Ovary (tissue), 9 donors: ENCODE measurements around the gene MCF2L. TPM values are rescaled to one million over a fixed set of nuclear protein-coding genes. Genes with fewer than 3 reads are reported as not detected.
A peak's percentile ranks its signal among the peaks of the same experiment; 100 is the strongest.

Source experiments
- DNase-seq, 5 donors: peaks; one replicate each; pipeline ENCODE4 v3.0.0-alpha.2; 2019 to 2020
- H3K27ac ChIP-seq, 2 donors: fragments of 200-600 bp; one replicate each; pipeline versions ENCODE4 v1.5.1 to v1.8.0; 2019 to 2022
- H3K27me3 ChIP-seq: fragments of 200-600 bp; one replicate; pipeline ENCODE4 v1.8.0; 2022
- H3K36me3 ChIP-seq: fragments of 200-600 bp; sonication (generic); one replicate; pipeline ENCODE4 v1.5.1; 2019
- H3K4me1 ChIP-seq: one replicate; pipeline ENCODE4 v1.8.1; 2013; ENCODE audit warnings: mild to moderate bottlenecking, moderate library complexity; ENCODE audit not compliant: insufficient read depth
- H3K4me3 ChIP-seq: fragments of 200-600 bp; sonication (generic); one replicate; pipeline ENCODE4 v1.5.1; 2017
- H3K9me3 ChIP-seq, 2 donors: fragments of 200-600 bp in 1 of 2; sonication (generic) in 1 of 2; one replicate each; pipeline versions ENCODE4 v1.5.1 to v1.8.1; 2013 to 2019; ENCODE audit warnings: mild to moderate bottlenecking in 1 of 2, moderate library complexity in 1 of 2
- CTCF ChIP-seq, 3 donors: fragments of 450-650 bp in 2 of 3; fragments of 200-600 bp in 1 of 3; IDR thresholded peaks; one replicate each; pipeline versions ENCODE4 v1.5.1 to v1.8.0; 2016 to 2022; ENCODE audit warnings: antibody characterized with exemption in 3 of 3, mild to moderate bottlenecking in 1 of 3
- EP300 ChIP-seq: sonication (generic); formaldehyde crosslinking; IDR thresholded peaks from one replicate; pipeline ENCODE4 v1.6.1; 2017; ENCODE audit warnings: antibody characterized with exemption
- POLR2A ChIP-seq: fragments of 450-650 bp; IDR thresholded peaks from one replicate; pipeline ENCODE4 v1.6.1; 2017; ENCODE audit warnings: antibody characterized with exemption, mild to moderate bottlenecking, moderate library complexity
- WGBS, 3 donors: extraction: QIAGEN DNeasy Blood & Tissue Kit in 1 of 3; methylation state at CpG; one replicate each; pipeline versions ENCODE4 v1.1.5 to v1.1.7; 2013 to 2017; 5-methylcytosine and 5-hydroxymethylcytosine counted together
- intact Hi-C, 4 donors: fragments of 100-400 bp; cut with DNase I; formaldehyde crosslinking; loops; one replicate each; pipeline versions ENCODE4 v1.11.0 to v1.15.1; 2022 to 2023
- polyA plus RNA-seq, 2 donors: library from polyadenylated mRNA; stranded (reverse); fragments of 200-250 nt in 1 of 2; fragments of 350-450 nt in 1 of 2; fragmentation: Illumina TruSeq in 1 of 2; extraction: RNeasy Lipid Tissue Mini Kit (QIAGEN cat#74804) in 1 of 2; gene quantifications; one replicate each; pipeline ENCODE4 v1.2.3, GENCODE V29; 2013 to 2014
- total RNA-seq, 7 donors: library from RNA; depleted of rRNA in 2 of 7; stranded (reverse); fragments of >200 nt in 2 of 7; fragmentation: NEBNext Ultra II Directional in 3 of 7; extraction: Animal tissue kit (Norgen Biotek cat#: 25700) in 3 of 7; gene quantifications; one replicate each; pipeline versions ENCODE4 v1.1.0 to v1.2.4, GENCODE V29; 2016 to 2023
- donor health status: DM: no; HTN: no; CAD: no; lungs with moderate emphysema.
- donor health status: DM: no; HTN: no; CAD: no.
- donor health status: Bipolar disorder and iron deficiency.
- donor health status: DM: yes; HTN: yes; CAD: no.
- donor health status: DM: no; HTN: no; CAD: no.
- donor health status: DM: yes; HTN: yes; CAD: no.

MCF2L gene
- total and polyA plus RNA-seq, 9 donors, result 5.6 to 22.2 (median 8.7) TPM

DNA sequence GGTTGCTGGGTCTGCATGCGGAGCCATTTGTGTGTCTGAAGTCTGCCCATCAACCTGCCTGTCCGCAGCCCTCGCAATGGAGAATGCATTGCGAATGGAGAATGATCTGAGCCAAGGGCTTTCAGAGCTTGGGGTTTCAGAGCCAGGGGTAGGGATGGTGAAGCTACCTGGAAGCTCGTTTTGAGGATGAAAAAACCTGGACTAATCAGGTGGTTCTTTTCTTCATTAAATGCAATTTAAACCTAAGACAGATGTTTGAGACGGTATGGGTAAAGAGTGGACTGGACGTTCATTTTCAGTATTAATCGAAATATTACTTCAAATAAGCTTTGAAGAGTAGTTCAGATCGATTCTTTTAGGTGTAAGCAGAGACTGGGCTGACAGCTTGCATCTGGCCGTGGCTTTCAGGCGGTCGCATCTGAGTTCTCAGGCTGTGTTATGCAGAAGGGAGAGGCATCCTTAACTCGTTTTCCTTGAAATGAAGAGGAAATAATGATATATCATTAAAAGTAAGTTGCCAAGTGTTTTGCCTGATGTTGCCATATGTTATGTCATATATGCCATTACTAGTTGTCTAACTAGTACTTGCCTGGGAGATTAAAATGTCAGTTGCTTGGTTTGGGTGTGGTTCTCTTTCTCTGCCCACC lies 801 bp downstream of the MCF2L start:
- Histone ChIP-seq H3K36me3 (no peaks in the 10 kb centered on the region), H3K9me3 (no peaks in the 10 kb centered on the region), H3K4me3 (peak overlapping the region; percentile 46), H3K27ac (peak overlapping the region in 1 of 2 donors; percentile 15), H3K27me3 (no peaks in the 10 kb centered on the region), H3K4me1 (peaks cover 3% of the 10 kb centered on the region)
- WGBS, 3 donors, result 5 to 10% (median 6%) methylated on average over 13 of the region's 13 CpGs
- TF ChIP-seq CTCF (IDR thresholded peaks at IDR 0.05) (no peak), EP300 (no peak), POLR2A (no peak)
- DNase-seq, result peak in 1 of 5 donors; percentile 25
- intact Hi-C loops, result no loop called here

DNA sequence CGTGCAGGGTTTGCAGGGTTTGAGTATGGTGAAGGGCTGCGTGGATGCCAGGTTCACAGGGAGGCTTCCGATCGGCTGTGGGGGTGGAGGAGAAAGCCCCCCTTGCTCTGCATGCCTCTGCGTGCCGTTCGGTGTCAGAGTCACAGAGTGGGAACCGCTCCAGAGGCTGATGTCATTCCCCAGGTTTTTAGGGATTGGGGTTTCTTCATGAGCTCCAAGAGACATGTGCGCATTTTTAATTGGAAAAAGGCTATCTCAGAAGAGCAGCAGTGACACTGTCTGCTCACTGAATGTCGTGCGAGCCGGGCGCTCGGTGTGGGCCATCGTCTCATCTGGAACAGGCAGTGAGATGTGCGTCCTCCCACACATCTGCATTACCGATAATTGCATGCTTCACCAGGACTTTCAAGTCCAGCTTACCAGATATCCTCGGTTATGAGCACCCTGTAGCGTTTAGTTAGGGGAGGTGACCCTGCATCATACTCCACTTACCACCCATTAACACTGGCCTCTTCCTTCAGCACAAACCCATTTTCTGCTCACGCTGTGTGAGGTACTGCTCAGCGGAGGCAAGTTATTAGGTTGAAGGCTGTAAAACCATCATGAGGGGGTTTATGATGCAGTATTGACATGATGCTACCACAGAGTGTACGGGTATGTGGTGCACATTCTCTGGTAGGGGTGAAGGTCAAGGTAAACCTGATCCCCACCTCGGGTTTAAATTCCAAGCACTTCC lies 1.7 kb downstream of the MCF2L start:
- peak in 3 of 5 donors; percentile 31 to 50 (median 48) for DNase-seq
- Histone ChIP-seq H3K4me1 (peaks cover 3% of the 10 kb centered on the region), H3K27ac (no peak overlapping the region), H3K36me3 (no peaks in the 10 kb centered on the region), H3K9me3 (no peaks in the 10 kb centered on the region), H3K27me3 (no peaks in the 10 kb centered on the region), H3K4me3 (no peak overlapping the region)
- TF ChIP-seq POLR2A, result no peak
- intact Hi-C loops, result no loop called here
- 31 to 56% (median 32%) methylated on average over 23 of the region's 23 CpGs for WGBS, 3 donors

- intact Hi-C loops, result no loop called here
- no peak for TF ChIP-seq POLR2A
- no peak for TF ChIP-seq CTCF (IDR thresholded peaks at IDR 0.05)
- no peak for TF ChIP-seq EP300
- WGBS, 3 donors, result 89 to 95% (median 90%) methylated on average over 6 of the region's 6 CpGs
These were observed 2.3 kb downstream of the MCF2L start for GRCh38 chr13:112971288-112971643.

GRCh38 chr13:112972258-112972657 lies 3.2 kb downstream of the MCF2L start:
- no peak overlapping the region for H3K27ac ChIP-seq
- H3K4me3 ChIP-seq, result no peak overlapping the region
- peaks cover 3% of the 10 kb centered on the region for H3K4me1 ChIP-seq
- 88 to 90% (median 90%) methylated on average over 1 of the region's 1 CpG for WGBS, 3 donors
- no peaks in the 10 kb centered on the region for H3K9me3 ChIP-seq
- TF ChIP-seq EP300 (no peak), POLR2A (no peak), CTCF (IDR thresholded peaks at IDR 0.05) (no peak)
- intact Hi-C loops, result no loop called here
- DNase-seq, result no peak
- H3K27me3 ChIP-seq, result no peaks in the 10 kb centered on the region
- no peaks in the 10 kb centered on the region for H3K36me3 ChIP-seq

More at GRCh38 chr13:112971288-112971643, 2.3 kb downstream of the MCF2L start:
- H3K27me3 ChIP-seq, result no peaks in the 10 kb centered on the region
- peak in 1 of 5 donors; percentile 32 for DNase-seq
- no peak overlapping the region for H3K4me3 ChIP-seq
- H3K36me3 ChIP-seq, result no peaks in the 10 kb centered on the region
- peaks cover 3% of the 10 kb centered on the region for H3K4me1 ChIP-seq
- no peak overlapping the region for H3K27ac ChIP-seq
- no peaks in the 10 kb centered on the region for H3K9me3 ChIP-seq
